NCI-H1417 treated with DMSO at 0.1 percent for 48 hours (cell line): ENCODE data around the gene EIF3A.
"Not testable (repeated sequence)": the region's sequence is repeated elsewhere in the genome, so short reads cannot be mapped to it uniquely, and the experiment has no call there.

Experiments
- DNase-seq: peaks from one replicate; lab custom pipeline; 2025; lab: John Stamatoyannopoulos, UW

The EIF3A gene

GRCh38 chr10:119101366-119102098 lies 20.9 kb upstream of the EIF3A start:
- DNase-seq = no peak

DNA sequence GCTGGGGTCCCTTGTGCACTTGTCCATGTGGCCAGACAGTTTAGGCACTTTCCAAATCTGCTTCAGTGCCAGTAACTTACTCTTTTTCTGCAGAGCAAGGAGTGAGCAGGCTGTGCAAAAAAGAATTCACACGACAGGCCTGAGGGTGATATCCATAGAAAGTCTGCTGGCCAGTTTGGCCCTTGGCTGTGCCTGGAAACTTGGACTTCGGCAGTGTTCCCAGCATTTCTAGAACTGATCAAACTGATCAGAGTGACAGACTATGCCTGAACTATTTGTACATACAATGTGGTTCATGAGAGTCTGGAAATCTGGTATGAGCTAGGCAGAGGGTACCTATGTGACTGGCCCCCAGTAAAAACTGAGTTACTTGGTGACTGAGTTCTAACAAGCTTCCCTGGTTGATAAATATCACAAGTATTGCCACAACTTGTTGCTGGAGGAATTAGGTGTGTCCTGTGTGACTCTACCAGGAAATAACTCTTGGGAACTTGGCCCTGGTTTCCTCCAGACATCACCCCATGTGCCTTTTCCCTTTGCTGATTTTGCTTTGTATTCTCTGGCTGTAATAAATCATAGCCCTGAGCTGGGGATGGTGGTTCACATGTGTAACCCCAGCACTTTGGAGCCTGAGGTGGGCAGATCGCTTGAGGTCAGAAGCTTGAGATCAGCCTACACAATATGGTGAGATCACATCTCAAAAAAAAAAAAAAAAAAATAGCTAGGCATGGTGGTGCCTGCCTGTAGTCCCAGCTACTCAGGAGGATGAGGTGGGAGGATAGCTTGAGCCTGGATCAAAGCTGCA lies 20.0 kb upstream of the EIF3A start:
- no peak for DNase-seq

DNA sequence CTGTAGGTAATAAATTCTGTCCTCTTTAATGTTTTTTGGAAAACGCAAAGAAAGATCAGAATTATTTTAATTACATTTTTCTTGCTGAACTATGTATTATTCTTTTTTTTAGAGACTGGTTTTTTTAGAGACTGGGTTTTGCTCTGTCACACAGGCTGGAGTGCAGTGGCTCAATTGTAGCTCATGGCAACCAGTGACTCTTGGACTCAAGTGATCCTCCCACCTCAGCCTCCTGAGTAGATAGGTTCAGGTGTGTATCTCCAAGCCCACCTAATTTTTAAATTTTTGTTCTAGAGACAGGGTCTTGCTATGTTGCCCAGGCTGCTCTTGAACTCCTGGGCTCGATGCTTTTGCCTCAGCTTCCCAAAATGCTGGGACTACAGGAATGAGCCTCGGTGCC lies 18.0 kb upstream of the EIF3A start:
- no peak for DNase-seq

- not testable (repeated sequence) for DNase-seq
These were observed 16.2 kb upstream of the EIF3A start for GRCh38 chr10:119096641-119097415.

GRCh38 chr10:119095640-119096039 lies 15.0 kb upstream of the EIF3A start:
- no peak for DNase-seq

DNA sequence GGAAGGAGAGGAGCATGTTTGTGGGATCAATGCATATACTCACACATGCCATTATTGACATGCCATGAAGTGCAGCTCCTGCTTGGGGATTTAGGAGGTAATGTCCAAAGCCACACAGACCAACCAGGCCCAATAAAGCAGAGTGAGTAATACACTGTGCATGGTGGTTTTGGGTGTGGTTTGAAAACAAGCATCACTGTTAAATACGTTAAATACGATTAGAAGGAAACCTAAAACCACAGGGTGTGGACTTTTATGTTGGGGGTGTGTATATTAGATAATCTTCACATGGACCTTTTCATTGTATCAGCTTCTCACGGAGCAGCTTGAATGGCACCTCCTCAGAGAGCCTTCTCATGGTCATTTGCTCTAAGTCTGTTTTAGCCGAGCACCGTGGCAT lies 10.4 kb upstream of the EIF3A start:
- no peak for DNase-seq

GRCh38 chr10:119090026-119090795 lies 9.6 kb upstream of the EIF3A start:
- DNase-seq = no peak

DNA sequence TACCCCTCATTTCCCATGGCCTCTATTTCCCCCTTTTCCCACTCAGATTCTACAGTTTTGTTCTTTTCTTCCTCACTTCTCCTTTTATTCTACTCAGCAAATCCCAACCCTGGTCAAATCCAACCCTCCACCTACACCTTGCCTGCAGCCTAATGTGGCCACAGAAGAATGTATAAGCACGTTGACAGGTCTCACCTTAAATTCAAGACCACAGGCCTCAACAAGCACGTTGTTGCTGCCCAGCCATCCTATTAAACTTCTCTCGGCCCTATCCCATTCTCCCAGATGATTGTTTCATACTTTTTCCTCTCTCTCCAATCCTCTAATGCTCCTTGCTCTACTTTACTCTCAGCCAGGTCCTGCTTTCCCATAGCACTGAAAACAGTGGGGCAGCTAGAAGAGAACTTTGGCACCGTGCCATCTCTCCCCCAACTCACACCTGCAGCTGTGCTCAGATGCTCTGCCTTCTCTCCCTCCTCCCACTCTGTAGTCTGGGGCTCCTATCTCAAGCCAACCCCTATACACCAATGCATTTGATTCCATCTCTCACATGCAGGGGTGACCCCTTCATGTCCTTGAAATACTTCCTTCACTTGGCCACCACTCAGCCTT lies 6.8 kb upstream of the EIF3A start:
- DNase-seq = no peak

- no peak for DNase-seq
These were observed 4.3 kb upstream of the EIF3A start for GRCh38 chr10:119084896-119085295.

- DNase-seq = no peak
These were observed 757 bp downstream of the EIF3A start for GRCh38 chr10:119079599-119080520.

- DNase-seq = no peak
These were observed 2.0 kb downstream of the EIF3A start for GRCh38 chr10:119078422-119079179.

DNA sequence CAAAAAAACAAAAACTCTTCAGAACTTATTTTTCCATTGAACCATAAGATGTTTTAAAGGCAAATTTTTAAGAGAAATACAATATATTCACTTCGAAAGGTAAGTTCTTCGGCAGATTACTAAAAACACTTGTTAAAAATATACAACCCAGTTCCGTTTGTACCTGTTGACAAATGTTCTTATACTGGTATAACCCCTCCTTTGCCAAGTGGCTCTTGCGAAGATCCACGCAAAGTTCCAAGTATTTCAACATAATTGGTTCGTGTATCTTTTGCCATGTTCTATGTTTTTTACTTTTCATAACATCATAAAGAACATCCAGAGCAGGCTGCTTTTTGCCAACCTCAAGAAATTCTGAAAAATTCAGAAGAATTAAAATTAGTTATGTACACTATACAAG lies 7.0 kb downstream of the EIF3A start:
- DNase-seq = no peak

GRCh38 chr10:119070395-119071165 lies 10.0 kb downstream of the EIF3A start:
- DNase-seq = no peak

DNA sequence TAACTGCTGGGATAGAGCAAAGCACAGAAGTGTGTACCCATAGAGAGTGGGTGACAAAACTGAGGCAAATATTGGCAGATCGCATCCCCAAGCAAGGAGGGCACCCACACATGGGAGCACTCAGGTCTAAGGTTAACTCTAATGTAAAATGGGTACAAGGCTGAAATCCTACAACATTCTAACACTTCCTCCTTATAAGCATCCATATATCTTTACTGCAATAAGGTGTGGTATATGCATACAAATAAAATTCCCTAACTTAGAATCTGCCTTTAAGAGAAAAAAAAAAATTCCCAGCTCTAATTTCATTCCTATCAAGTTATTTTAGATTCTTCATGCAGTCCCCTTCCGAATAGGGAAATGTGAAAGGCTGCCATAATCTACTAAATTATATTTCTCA lies 18.7 kb downstream of the EIF3A start:
- no peak for DNase-seq

GRCh38 chr10:119061352-119061751 lies 19.3 kb downstream of the EIF3A start:
- DNase-seq = no peak

- DNase-seq = no peak
These were observed 20.5 kb downstream of the EIF3A start for GRCh38 chr10:119060107-119060506.

DNA sequence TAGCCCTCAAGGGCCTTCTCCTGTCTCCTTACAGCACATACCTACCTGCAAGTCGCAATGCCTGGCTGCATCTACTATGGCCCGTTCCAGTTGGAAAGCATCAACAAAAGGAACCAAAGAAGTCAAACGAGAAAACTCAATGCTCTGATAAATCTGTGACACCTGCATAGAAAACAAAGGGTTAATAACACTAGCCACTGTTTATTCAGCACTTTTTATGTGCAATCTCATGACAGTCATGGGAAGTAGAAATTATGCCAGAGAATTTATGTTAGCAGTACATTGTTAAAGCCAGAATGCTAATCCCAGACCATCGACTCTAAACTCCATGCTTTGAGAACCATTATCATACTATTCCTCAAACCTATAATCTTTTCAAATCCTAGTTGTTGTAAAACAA lies 21.1 kb downstream of the EIF3A start:
- DNase-seq = no peak

DNA sequence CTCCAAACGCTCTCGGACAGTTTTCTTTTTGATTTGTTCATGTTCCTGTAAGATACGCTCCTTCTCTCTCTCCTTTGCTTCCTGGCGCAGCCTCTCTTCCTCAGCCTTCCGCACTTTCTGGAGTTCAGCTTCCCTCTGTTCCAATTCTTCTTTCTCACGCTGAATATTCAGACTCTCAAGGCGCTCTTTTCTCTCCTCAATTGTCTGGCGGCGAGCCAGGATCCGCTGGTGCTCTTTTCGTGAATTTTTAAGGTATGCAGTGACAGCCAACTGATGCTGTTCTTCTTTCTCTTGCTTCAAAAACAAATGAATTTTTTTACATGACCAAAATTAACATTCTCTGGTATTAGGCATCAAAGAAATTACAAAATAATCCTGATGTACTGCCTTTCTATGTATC lies 22.6 kb downstream of the EIF3A start:
- DNase-seq = no peak

DNA sequence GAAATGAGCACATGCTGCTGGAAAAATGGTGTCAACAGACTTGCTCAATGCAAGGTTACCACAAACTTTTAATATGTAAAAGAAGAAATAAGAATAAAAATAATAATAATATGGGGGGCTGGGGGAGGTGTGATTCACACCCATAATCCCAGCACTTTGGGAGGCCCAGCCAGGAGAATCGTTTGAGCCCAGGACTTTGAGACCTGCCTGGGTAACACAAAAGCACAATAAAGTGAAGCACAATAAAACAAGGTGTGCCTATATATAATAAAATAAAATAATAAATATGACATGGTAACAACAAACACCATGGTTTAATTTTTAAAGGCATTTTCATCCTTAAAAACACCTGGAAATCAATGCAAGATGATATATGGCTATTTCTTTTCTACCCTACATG lies 25.1 kb downstream of the EIF3A start:
- no peak for DNase-seq
